ENCODE data around the gene ELL.

ELL gene

DNA sequence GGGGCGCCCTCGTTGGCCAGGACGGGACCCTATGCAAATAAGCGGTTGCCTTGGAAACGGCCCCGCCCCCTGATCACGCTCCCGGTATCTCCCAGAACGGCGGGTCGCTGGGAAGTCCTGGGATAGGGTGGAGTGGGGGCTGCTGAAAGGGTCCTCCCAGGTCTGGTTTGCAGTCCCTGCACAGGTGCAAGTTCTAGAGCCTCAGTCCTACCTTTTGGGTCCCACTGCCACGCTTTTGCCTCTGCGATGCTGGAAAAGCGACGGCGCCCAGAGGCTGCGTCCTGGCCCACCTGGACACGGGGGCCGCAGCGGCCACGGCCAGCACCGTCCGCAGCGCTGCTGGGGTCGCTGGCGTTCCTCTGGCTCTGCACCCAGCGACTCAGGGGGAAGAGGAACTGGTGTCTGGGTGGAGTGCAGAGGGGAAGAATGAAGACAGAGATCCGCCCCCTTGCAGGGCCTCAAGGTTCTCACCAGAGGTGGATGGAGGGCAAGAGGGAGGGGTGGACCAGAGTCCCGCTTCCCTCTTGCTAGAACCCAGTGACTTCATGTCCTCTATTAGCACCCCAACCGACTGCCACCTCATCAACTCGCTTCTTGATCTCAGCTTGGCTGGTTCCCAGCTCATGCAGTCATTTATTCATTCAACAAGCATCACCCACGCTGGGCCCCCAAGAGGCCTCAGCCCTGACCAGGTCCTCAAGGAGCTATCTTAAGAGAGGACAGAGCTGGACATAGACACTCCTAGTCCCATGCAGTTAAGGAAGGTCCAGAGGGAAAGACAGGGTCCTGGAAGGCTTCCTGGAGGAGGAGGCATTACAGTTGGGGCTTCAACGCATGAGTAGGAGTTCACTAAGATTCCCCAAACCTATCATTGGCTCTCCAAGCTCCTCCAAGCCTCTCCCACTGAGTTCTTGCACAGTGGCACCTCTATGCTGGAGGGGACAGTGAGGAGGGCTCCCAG, 124.3 kb downstream of the ELL start, which contains the start of gene LRRC25:
Gene LRRC25, minus strand, starts transcription at position 381 of the 961 bp plus-strand sequence. CDS start 659 bp downstream, outside the sequence.
- peak; percentile 85 for DNase-seq
- in situ Hi-C loops (cut with MboI; ENCODE audit: low pct_unique_long_range_greater_than_20kb, low sequenced_read_pairs), result no loop called here

DNA sequence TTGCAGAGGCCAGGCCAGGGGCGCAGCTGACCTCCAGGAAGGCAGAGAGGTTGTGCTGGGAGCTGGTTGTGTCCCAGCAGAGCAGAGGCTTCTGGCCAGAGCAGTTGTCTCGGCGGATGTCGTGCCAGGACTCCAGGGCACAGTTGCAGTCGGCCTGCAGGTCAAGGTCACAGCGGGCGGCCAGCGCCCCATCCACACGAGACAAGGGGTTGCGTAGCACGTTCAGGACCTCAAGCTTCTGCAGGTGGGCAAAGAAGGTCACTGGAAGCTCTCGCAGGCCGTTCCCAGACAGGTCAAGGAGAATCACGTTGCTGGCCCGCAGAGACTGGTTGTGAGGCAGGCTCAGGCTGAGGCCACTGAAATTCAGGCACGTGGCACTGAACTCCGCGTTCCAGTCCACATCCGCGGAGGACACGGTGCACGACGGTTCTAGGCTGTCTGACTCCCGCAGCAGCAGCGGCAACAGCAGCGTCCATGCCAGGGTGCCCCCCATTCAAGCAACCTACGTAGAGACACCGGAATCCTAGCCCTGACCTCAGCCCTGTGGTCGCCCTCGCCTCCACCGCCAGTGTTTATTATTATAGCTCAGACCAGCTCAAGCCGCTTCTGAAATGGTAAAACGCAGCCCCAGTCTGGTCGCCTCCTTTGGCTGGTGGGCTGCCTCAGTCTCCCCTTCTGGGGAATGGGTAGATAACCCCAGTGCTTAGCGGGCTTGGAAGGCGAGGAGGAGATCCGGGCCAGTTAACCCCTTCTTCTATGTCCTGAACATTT, 125.2 kb downstream of the ELL start:
- no peak for DNase-seq
- in situ Hi-C loops (cut with MboI; ENCODE audit: low pct_unique_long_range_greater_than_20kb, low sequenced_read_pairs), result no loop called here

DNA sequence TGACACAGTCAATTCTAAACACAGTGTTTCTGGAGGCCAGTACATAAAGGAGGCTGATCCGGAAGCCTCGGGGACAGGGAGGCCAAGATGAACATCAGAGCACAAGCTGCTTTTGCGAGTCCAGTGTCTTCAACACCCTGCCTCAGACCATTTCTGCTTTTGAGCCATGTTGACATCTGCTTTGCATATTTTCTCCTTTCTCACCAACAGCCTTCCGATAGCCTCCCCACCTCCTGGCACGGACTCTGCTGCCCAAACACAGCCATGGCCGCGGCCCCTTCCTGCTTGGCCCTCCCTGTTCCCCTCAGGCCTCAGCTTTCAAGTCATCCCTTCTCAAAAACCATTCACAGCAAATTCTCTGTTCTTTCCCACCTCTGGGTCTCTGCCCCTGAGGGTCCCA, 128.0 kb downstream of the ELL start:
- in situ Hi-C loops (cut with MboI; ENCODE audit: low pct_unique_long_range_greater_than_20kb, low sequenced_read_pairs), result no loop called here
- DNase-seq, result no peak

DNA sequence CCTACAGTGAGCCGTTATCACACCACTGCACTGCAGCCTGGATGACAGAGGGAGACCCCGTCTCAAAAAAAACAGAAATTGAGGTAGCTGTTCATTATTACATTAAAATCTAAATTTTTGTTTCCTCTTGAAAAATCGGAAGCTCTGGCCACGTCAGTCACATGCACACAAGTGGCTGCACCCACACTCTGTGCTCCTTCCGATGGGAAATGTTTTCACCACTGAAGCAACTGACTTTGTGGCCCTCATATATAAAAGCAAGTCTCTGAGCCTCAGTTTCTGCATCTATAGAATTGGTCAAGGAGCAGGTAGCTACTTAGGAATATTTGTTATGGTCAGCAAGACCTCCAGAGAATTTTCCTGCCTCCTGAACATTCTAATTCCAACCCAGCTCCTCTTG, 128.9 kb downstream of the ELL start:
- DNase-seq, result no peak
- in situ Hi-C loops (cut with MboI; ENCODE audit: low pct_unique_long_range_greater_than_20kb, low sequenced_read_pairs), result no loop called here

Data from KBM-7 (cell line).